ENCODE measurements around the gene TUBG1.

- TF ChIP-seq CTCF (IDR thresholded peaks at IDR 0.05) = no peak
- TF ChIP-seq POLR2A (IDR thresholded peaks at IDR 0.05) = no peak
Measured at GRCh38 chr17:42617956-42618431, 8.5 kb downstream of the TUBG1 start.

Data from body of pancreas (tissue), 4 donors.